OCI-LY3 (cell line): ENCODE results near the gene CPXM2.

Experiments used
- EZH2phosphoT487 ChIP-seq: fragments of 200-600 bp; shearing (Covaris generic); IDR thresholded peaks from 2 replicates; pipeline ENCODE4 v1.6.1; 2018; ENCODE audit warnings: antibody characterized with exemption, mixed run types, low read depth
- TF ChIP-seq, protein P1 (sequence below): fragments of 200-600, 300-600 bp; sonication (generic); IDR thresholded peaks from 2 replicates; pipeline ENCODE4 v1.5.1; 2014; ENCODE audit warnings: antibody characterized with exemption, low read length, low read depth

DNA sequence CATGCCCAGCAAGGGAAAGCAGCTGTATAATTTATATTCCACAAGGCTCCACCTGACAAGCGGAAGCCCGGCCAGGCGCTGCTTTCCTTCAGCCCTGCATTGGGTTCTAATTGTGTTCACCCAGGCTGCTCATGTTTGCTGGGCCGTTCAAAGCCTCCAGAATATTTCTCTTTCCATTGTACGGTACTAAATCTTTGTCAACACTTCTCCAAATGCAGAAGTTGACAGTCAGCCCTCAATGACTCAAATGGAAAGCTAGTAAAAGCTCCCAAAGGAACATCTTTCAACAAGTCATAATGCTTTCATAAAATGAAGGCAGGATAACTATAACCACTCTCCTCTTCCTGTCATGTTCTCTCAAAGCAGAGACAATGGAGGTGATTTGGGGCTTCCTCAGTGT is 17.8 kb upstream of the CPXM2 start:
- TF ChIP-seq, protein P1, sequence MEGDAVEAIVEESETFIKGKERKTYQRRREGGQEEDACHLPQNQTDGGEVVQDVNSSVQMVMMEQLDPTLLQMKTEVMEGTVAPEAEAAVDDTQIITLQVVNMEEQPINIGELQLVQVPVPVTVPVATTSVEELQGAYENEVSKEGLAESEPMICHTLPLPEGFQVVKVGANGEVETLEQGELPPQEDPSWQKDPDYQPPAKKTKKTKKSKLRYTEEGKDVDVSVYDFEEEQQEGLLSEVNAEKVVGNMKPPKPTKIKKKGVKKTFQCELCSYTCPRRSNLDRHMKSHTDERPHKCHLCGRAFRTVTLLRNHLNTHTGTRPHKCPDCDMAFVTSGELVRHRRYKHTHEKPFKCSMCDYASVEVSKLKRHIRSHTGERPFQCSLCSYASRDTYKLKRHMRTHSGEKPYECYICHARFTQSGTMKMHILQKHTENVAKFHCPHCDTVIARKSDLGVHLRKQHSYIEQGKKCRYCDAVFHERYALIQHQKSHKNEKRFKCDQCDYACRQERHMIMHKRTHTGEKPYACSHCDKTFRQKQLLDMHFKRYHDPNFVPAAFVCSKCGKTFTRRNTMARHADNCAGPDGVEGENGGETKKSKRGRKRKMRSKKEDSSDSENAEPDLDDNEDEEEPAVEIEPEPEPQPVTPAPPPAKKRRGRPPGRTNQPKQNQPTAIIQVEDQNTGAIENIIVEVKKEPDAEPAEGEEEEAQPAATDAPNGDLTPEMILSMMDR, result no peak
- no peak for TF ChIP-seq EZH2phosphoT487
